Testis (tissue), 3 donors: Measurements from ENCODE around the gene GTPBP4. TPM values are rescaled to one million over a fixed set of nuclear protein-coding genes. Genes with fewer than 3 reads are reported as not detected.

Experiments
- DNase-seq: peaks from one replicate; pipeline ENCODE4 v3.0.0-alpha.2; 2019
- H3K27ac ChIP-seq, 2 donors: fragments of 200-600 bp; sonication (generic); one replicate each; pipeline ENCODE4 v1.5.1; 2019
- H3K27me3 ChIP-seq: fragments of 200-600 bp; sonication (generic); one replicate; pipeline ENCODE4 v1.5.1; 2019
- H3K36me3 ChIP-seq: fragments of 200-600 bp; sonication (generic); one replicate; pipeline ENCODE4 v1.5.1; 2017; ENCODE audit warnings: low read depth; ENCODE audit errors: missing control alignments
- H3K4me1 ChIP-seq: fragments of 200-600 bp; sonication (generic); one replicate; pipeline ENCODE4 v1.5.1; 2019
- H3K4me3 ChIP-seq, 2 donors: fragments of 200-600 bp; sonication (generic); one replicate each; pipeline ENCODE4 v1.5.1; 2017 to 2019
- H3K9me3 ChIP-seq: fragments of 200-600 bp; sonication (generic); one replicate; pipeline ENCODE4 v1.5.1; 2017
- POLR2A ChIP-seq: fragments of 450-650 bp; IDR thresholded peaks from one replicate; pipeline ENCODE4 v1.6.1; 2017; ENCODE audit warnings: antibody characterized with exemption, mild to moderate bottlenecking, moderate library complexity
- WGBS, 2 donors: methylation state at CpG; one replicate each; pipeline ENCODE4 v1.1.5; 2018; 5-methylcytosine and 5-hydroxymethylcytosine counted together
- intact Hi-C: fragments of 100-400 bp; cut with DNase I; formaldehyde crosslinking; loops from one replicate; pipeline ENCODE4 v1.15.1; 2023; ENCODE audit warnings: low total_unique reads
- polyA plus RNA-seq: library from polyadenylated mRNA; stranded (reverse); fragments of 350-450 nt; fragmentation: Illumina TruSeq; extraction: RNeasy Lipid Tissue Mini Kit (QIAGEN cat#74804); gene quantifications from one replicate; pipeline ENCODE4 v1.2.3, GENCODE V29; 2014; ENCODE audit warnings: low read depth, low replicate concordance; ENCODE audit not compliant: insufficient read depth
- total RNA-seq, 2 donors: library from RNA; depleted of rRNA; stranded (reverse); fragments of >200 nt; gene quantifications; one replicate each; pipeline ENCODE4 v1.2.3, GENCODE V29; 2016
- TF ChIP-seq, protein P1 (sequence below), 3 experiments: fragments of 450-650 bp in 2 of 3; fragments of 200-600 bp in 1 of 3; sonication (generic) in 1 of 3; IDR thresholded peaks; one replicate each; pipeline ENCODE4 v1.5.1; 2016 to 2019; ENCODE audit warnings: antibody characterized with exemption in 3 of 3, mild to moderate bottlenecking in 2 of 3, moderate library complexity in 1 of 3

Gene GTPBP4
- total and polyA plus RNA-seq, 3 donors from 2014 or later: 54.9 to 81.8 (median 57.2) TPM

DNA sequence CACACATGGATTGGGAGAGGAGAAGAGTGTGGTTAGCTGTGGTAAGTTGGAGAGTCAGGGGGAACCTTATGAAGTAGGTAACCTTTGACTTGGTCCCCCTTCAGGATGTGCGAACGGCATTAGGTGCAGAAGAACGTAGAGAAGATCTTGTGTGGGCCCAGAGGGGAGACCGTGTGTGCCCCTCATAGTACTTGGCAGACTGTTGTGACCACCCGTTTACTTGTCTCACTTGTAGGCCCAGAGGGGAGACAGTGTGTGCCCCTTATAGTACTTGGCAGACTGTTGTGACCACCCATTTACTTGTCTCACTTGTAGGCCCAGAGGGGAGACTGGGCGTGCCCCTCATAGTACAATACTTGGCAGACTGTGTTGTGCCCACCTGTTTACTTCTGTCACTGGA lies 2.6 kb downstream of the GTPBP4 start:
- Histone ChIP-seq H3K27ac (no peak overlapping the region), H3K9me3 (no peaks in the 10 kb centered on the region), H3K36me3 (no peaks in the 10 kb centered on the region), H3K27me3 (no peaks in the 10 kb centered on the region), H3K4me1 (peaks cover 7% of the 10 kb centered on the region), H3K4me3 (no peak overlapping the region)
- DNase-seq: no peak
- no peak for TF ChIP-seq POLR2A
- TF ChIP-seq, protein P1, sequence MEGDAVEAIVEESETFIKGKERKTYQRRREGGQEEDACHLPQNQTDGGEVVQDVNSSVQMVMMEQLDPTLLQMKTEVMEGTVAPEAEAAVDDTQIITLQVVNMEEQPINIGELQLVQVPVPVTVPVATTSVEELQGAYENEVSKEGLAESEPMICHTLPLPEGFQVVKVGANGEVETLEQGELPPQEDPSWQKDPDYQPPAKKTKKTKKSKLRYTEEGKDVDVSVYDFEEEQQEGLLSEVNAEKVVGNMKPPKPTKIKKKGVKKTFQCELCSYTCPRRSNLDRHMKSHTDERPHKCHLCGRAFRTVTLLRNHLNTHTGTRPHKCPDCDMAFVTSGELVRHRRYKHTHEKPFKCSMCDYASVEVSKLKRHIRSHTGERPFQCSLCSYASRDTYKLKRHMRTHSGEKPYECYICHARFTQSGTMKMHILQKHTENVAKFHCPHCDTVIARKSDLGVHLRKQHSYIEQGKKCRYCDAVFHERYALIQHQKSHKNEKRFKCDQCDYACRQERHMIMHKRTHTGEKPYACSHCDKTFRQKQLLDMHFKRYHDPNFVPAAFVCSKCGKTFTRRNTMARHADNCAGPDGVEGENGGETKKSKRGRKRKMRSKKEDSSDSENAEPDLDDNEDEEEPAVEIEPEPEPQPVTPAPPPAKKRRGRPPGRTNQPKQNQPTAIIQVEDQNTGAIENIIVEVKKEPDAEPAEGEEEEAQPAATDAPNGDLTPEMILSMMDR (IDR thresholded peaks at IDR 0.05): no peak
- 91 to 99% methylated on average over 6 of the region's 6 CpGs for WGBS, 2 donors
- intact Hi-C loops: no loop called here

DNA sequence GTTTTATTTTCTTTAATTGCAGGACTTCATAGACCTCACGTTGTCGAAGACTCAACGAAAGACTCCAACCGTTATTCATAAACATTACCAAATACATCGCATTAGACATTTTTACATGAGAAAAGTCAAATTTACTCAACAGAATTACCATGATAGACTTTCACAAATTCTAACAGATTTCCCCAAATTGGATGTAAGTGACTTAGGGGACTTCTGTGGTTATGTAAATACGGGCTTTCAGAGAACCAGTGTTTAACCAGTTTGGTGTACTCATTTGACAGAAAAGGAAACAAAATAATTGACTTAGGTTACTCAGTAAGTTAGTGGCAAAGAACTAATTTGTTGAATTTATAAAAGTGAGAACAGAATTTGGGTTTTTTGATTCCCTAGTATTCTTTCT lies 4.2 kb downstream of the GTPBP4 start:
- Histone ChIP-seq H3K9me3 (no peaks in the 10 kb centered on the region), H3K4me1 (peaks cover 2% of the 10 kb centered on the region), H3K27ac (no peak overlapping the region), H3K27me3 (no peaks in the 10 kb centered on the region), H3K4me3 (no peak overlapping the region), H3K36me3 (no peaks in the 10 kb centered on the region)
- WGBS, 2 donors: 92 to 96% methylated on average over 6 of the region's 6 CpGs
- TF ChIP-seq, protein P1 (IDR thresholded peaks at IDR 0.05): no peak
- no peak for TF ChIP-seq POLR2A
- no peak for DNase-seq
- intact Hi-C loops: no loop called here

DNA sequence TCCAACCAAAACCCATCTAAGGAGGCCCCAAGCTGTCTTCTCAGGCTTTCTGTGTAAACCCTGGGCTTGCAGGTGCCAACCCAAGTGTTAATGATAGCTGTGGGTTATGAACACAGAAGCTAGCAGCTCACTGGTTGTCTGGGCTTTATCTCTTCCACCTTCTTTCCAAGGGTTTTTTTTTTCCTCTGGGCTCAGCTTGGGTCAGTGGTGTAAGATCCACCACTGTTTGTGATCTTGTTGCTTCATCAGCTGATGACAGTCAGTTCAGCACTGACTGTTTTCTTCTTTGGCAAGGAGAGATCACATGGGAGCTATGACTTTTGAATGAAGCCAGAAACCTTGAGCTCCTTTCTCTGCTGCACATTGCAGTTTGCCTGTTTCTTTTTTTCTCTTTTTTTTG lies 4.6 kb downstream of the GTPBP4 start:
- no peak for DNase-seq
- intact Hi-C loops: no loop called here
- no peaks in the 10 kb centered on the region for H3K4me1 ChIP-seq
- H3K27me3 ChIP-seq: no peaks in the 10 kb centered on the region
- TF ChIP-seq POLR2A: no peak
- TF ChIP-seq, protein P1 (IDR thresholded peaks at IDR 0.05): no peak
- H3K36me3 ChIP-seq: no peaks in the 10 kb centered on the region
- no peak overlapping the region for H3K27ac ChIP-seq
- H3K4me3 ChIP-seq: no peak overlapping the region
- H3K9me3 ChIP-seq: no peaks in the 10 kb centered on the region

DNA sequence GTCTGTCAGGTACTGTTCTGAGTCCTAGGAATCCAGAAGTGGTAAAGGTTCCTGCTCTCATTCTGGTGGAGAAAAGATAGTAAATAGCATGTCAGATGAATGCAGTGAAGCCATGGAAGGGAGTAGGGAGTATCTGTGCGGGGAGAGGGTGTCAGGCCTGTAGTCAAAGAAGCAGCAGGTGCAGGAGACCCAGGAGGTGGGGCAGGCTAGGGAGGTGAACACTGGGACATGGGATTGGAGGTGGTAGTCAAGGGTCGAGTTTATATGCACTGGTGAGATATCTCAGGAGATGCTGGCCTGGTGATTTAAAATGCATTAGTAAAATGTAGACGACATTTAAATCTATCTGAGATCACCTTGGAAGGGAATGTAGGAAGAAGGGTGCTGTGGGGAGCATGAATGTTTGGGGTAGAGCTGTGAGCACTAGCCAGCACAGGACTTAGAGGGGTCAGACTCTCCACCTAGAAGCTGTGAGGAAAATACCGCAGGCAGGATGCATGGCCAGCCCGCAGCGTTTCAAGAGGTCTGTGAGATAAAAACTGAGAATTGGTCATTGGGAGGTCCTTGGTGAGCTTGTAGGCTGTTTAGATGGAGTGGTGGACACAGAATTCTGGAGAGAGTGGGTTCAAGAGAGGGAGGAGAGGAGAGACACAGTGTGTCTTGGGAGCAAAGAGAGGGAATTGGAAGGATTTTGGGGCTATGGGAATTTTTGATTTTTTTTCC lies 6.8 kb downstream of the GTPBP4 start:
- no peaks in the 10 kb centered on the region for H3K36me3 ChIP-seq
- WGBS, 2 donors: 88 to 90% methylated on average over 6 of the region's 6 CpGs

More for the DNA sequence above, 6.8 kb downstream of the GTPBP4 start:
- Histone ChIP-seq H3K9me3 (no peaks in the 10 kb centered on the region), H3K27me3 (no peaks in the 10 kb centered on the region), H3K4me3 (no peak overlapping the region), H3K27ac (no peak overlapping the region), H3K4me1 (no peaks in the 10 kb centered on the region)
- TF ChIP-seq POLR2A: no peak
- TF ChIP-seq, protein P1 (IDR thresholded peaks at IDR 0.05): no peak
- intact Hi-C loops: no loop called here
- no peak for DNase-seq
